Left kidney (tissue), 2 donors: ENCODE results near the gene CPHXL2. TPM values are rescaled to one million over a fixed set of nuclear protein-coding genes. Genes with fewer than 3 reads are reported as not detected.

ENCODE experiments used
- DNase-seq: peaks from one replicate; pipeline ENCODE4 v3.0.0-alpha.2; 2013
- polyA plus RNA-seq: library from polyadenylated mRNA; unstranded; fragments of 120-200 nt; gene quantifications from one replicate; pipeline ENCODE4 v1.2.1, GENCODE V29; 2013; ENCODE audit not compliant: insufficient read length

CPHXL2 gene
- polyA plus RNA-seq, 1 donor, result 0.40 TPM

DNA sequence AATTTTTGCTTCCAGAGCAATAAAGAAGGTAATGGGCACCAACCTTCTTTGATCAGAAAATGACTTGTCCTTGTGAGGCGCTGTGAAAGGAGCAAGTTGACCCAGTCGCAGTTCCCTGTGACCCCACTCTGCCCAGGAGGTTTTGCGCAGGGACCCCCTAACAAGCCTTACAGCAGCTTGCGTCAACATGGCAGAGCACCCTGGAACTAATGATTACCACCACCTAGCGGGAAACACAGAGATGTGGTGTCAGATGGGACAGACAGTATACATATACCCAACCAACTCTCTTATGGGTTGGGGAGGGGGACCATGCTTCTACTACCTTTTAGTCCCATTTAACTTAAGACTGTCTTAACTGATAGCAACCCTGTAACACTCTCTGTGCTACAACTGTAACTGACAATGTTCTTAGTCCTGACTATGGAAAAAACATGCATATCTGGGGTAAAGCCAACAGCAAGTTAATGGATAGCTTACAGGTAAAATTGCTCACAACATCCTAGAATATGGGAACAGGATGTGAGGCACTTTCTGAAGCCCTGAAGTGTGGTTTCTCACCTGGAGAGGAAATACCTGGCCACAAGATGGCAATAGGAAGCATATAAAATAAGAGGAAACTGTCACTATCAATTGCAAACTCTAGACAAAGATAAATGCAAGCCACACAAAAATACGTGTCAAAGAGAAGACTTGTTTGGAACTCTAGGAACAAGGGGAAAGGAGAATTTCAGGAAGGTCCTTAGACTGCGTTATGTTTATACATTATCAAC is 32.4 kb downstream of the CPHXL2 start:
- no peak for DNase-seq

DNA sequence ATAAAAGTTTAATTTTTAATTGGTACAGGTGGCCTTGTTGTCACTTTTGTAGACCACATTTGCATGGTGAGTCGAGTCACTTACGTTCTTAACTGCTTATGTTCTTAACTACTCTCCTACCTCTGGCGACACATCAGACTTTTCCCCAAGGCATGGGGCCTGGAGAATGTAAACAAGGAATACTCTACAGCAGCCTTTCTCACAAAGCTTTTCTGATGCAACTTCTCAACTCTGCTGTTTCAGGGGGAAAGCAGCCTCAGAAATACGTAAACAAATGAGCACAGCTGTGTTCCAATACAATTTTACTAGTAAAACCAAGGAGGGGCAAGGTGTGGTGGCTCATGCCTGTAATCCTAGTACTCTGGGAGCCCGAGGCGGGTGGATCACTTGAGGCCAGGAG is 36.2 kb downstream of the CPHXL2 start:
- no peak for DNase-seq

DNA sequence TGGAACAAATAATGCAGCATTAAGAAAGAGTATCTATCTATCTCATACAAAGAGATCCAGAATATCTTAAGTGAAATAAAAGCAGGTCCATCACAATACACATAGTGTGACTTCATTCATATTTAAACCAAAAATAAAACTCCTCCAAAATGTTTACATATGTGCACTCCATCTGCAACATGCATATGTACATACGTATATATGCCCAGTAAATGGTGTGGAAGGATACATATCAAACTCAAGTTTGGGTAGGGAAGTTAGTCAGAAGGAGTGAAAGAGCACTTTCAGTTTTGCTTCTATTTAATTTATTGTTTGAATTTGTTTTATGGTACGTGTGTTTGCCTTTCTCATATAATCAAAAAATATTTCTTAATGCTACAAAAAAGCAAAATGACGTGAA is 41.8 kb downstream of the CPHXL2 start:
- no peak for DNase-seq

DNA sequence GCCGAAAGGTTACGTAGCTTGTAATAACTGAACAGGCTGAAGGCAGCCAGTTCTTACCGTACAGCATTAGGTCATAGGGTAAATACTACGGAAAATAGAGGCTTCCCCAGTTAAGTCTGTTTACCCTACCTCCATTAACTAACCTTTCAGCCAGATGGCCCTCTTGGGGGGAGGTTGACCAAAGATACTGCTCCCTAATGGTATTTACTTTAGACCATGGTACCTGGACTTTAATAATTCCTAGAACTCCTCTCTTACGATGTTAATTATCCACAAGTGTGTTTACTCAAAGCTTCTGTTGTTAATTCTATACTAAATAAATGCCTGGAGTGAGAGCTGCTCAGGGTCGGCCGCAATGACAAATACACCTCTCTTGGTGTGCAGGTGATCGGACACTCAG is 44.0 kb downstream of the CPHXL2 start:
- no peak for DNase-seq

DNA sequence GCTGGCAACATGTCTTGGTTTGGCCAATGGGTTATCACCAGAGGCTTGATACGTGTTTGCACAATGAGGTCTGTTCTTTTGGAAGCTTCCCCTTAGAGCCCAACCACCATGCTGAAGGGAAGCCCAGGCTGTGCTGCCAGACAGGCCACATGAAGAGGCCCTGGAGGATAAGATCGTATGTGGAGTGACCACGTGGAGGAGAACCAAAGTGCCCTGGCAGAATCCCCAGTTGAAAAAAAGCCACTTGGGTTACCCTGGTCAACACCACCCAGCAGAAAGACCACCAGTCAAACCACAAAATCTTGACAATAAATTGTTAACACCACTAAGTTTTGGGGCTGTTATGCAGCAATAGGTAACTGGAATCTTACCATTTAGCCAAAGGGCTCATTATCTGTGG is 46.8 kb downstream of the CPHXL2 start:
- DNase-seq, result no peak

DNA sequence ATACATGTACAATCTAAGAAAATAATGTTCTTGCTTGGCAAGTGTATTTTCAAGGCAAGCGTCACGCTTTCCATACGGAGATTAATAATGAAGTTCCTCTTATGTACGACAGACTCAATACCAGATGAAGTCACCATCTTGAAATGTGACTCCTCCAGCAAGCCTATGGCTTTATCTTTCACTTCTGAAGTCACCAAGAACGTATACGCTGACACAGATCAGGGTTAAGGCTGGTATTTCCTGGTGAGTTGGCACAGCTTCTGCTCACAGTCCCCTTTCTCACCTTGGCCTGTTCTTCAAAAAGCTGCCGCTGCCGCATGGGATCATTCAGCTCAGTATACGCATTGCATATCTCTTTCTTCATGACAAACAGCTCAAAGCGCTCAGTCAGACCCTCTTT is 47.7 kb downstream of the CPHXL2 start:
- DNase-seq, result no peak

DNA sequence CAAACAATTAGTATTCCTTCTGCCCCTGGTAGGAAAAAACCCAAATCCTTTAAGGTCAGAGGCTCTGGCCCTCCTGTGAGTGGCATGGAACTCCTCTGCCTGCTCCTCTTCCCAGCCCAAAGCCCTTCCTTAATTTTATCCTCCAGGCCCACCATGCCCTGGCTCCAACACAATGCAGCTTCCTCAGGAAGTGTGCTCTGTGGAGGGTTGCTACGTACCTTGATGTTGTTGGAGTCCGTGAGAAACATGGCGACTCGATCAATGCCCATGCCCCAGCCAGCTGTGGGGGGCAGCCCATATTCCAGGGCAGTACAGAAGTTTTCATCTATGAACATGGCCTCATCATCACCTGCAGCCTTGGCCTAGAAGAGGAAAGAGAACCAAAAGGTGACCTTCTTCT is 48.5 kb downstream of the CPHXL2 start:
- DNase-seq, result no peak

DNA sequence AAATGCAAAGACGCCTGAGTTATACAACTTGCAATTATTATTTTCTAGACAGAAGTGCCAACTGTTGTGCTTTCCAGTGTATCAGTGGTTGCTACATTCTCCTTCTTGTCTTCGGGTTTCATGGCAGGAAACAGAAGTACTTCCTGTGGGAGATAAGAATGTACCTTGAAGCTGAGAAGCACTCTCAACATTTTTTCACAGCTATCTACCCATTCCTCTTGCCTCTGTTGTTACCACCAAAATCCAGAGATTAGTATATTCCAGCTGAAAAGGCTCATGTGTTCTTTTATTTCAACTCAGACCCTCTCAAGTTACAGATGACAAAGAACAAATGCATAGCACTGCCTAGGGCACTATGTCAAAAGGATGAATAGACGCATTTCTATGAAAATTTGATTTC is 49.0 kb downstream of the CPHXL2 start:
- DNase-seq, result no peak

DNA sequence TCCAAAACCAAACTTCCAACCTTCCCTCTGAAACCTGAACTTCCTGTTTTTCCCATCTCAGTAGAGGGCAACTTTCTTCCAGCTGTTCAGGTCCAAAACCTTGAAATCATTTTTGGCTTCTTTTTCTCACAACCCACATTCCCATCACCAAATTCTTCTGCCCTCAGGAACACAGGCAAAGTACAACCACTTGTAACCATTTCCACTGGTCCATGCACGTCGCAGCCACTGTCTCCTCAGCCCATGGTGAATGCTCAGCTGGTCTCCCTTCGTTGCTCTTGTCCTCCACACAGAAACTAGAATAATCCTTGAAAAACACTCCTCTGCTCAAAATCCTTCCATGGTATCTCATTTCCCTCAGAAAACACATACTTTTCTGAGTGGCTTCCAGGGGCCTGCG is 50.0 kb downstream of the CPHXL2 start:
- DNase-seq, result no peak

DNA sequence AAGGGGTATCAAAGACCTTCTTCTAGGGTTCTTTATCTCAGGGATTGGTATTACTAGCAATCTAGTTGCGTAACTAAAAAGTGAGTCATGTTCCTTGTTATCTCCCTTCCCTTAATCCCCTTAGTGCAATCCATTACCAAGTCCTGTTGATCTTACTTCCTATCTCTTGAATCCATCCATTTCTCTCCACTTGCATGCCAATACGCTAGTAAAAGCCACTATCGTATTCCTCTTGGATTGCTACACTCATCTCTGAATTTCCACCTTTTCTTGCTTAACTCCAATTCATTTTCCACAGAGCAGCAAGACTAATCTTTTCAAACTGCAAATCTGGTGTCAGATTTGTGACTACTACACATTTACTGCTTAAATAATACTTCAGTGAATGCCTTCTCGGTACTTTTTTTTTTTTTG is 51.9 kb downstream of the CPHXL2 start:
- no peak for DNase-seq

DNA sequence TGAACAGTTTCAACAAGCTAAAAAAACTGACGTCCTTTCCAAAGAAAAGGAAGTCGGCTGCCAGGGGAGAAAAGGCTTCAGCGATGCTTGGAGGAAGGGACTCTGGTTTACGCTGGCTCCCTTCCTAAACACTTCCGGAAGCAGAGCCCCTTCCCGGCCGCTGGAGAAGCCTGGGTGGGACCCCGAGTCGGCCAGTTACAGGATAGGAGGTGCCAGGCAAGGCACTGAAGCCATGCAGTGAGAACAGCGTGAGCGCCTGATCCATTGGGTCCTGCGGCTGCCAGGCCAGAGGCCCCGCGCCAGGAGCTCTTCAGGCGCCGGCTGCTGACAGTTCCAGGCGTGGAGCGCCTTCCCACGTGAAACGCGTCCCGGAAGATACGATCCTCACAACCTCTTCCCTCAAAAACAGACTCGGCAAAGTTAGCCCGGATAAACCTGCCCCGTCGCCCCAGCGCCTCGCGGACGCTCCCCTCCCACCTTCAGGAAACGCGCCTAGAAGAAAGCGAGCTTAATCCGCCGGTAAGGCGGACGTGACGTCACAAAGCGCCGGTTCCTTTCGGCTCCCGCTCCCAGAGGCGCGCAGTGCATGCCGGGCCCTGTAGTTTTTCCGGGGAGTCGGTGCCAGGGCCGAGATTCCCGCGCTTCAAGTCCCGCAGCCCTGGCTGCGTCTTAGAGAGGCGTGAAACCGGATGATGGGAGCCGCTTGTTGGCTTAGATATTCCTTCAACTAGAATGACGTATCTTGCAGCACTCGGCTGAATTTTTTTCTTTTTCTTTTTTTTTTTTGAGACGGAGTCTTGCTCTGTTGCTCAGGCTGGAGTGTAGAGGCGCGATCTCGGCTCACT is 53.8 kb downstream of the CPHXL2 start, which contains the start of gene ADAT1:
TSS of gene ADAT1 (minus strand) at position 521 of the 845 bp plus-strand sequence. CDS start 2,482 bp downstream, outside the sequence.
- peak; percentile 99 for DNase-seq

DNA sequence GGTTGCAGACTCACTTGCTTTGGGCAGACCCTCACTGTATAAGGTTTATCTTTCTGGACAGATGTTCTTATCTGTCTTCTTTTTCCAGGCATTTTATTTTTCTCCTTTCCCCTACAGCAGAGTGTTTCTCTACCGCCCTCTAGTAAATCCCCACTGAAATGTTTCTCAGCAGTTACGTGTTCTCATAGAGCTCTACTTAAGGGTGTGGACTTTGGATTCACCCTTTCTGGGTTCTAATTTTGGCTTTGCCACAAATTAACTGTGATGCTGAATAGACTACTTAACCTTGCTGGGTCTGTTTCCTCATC is 55.7 kb downstream of the CPHXL2 start:
- DNase-seq, result peak; percentile 18

DNA sequence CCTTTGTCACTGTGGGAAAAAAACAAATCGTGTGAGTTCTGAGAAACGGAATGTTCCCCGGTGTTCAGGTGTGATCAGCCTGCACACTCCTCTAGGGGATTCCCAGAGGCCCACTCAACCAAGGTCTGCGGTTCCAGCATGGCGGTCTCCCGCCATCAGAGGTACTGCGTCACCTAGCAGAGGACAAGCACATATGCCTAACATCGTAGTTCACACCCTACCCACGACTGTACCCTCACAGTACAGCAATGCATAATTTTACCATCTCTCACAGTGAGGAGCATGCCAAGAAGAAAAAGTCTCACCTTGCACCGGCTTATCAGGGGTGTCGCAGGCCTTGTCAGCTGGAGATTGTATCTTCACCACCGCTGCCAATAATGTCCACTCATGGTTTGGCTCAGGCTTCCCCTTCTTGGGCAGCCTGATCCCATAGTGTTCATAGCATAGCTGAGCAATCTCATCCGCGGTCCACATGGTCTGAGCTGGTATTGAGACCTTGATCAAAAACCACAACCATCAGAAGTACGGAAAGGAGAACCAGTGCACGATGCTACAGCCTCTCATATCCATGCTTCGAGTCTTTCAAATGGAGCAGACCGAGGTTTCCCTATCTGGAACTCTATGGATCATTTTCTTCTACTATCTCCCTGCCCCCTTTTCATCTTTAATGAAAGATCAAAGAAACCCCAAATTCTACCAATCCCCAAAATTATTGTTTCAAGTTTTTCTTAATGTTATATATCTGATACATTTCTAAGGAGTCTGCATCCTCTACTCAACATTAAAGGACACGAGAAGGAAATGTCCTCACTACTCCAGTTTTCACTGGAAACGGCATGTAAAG is 56.3 kb downstream of the CPHXL2 start:
- DNase-seq, result no peak

DNA sequence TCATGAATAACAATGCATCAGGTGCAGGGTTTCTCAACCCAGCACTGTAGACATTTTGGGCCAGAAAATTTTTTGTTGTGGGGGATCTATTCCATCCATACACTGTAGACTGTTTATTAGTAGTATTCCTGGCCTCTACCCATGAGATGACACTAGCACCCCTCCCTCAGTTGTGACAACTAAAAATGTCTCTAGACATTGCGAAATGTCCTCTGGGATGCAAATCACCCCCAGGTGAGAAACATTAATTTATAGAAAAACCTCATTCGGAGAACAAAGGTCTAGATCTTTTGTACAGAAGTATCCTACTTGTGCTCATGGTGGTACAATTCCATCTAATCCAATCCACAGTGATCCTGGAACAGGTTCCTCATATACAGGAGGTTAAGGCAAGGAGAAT is 58.0 kb downstream of the CPHXL2 start:
- DNase-seq, result no peak

DNA sequence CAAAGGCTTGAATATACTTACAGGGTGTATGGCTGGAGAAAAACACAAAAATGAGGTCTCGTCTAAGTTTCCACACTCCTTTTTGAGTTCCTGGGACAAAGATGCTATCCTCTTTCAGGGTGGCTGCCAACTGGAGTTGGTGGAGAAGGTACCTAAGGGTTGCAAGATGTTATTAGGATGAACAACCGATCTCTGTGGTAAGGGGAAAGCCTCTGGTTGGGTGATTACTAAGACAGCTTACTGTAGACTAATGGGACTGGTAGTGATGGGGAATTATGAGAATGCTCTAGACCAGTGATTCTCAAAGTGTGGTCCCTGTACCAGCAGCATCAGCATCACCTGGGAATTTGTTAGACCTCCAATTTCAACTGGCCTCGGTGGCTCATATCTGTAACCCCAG is 59.7 kb downstream of the CPHXL2 start:
- DNase-seq, result no peak

DNA sequence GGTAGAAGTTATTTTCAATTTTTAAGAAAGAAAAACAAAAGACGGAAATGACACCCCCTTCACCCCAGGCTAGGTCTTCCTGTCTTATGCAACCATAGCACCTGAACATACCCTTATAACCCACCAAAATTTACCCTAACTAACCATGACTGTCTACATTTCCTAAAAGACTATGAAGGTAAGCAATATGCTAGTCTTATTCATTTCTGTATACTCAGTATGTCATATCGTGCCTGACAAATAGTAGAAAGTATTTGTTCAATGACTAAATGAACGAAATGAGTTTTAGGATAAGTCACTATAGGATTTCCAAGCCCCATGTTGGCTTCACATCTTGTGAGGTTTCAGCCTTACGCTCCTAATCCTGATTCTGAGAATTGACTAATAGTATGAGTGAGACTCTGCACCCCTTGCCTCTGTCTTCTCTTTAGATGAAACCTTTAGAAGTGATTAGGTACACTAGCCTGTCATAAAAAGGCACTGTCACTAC is 60.2 kb downstream of the CPHXL2 start:
- DNase-seq, result no peak

DNA sequence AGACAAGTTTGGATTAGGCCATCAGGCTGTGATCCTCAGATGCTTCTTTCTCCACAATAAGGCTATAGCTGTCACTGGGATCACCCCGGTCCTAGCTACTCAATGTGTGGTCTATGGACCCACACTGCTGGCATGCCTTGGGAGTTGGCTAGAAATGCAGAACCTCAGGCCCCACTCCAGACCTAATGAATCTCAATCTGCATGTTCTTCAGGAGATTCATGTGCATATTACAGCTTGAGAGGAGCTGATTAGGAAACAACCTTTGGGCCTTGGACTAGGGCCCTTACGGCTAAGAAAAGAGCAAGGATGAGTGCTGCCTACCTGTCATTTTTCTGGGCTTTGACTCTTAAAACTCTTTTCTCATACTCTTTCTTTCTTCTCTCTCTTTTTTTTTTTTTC is 61.2 kb downstream of the CPHXL2 start:
- no peak for DNase-seq

DNA sequence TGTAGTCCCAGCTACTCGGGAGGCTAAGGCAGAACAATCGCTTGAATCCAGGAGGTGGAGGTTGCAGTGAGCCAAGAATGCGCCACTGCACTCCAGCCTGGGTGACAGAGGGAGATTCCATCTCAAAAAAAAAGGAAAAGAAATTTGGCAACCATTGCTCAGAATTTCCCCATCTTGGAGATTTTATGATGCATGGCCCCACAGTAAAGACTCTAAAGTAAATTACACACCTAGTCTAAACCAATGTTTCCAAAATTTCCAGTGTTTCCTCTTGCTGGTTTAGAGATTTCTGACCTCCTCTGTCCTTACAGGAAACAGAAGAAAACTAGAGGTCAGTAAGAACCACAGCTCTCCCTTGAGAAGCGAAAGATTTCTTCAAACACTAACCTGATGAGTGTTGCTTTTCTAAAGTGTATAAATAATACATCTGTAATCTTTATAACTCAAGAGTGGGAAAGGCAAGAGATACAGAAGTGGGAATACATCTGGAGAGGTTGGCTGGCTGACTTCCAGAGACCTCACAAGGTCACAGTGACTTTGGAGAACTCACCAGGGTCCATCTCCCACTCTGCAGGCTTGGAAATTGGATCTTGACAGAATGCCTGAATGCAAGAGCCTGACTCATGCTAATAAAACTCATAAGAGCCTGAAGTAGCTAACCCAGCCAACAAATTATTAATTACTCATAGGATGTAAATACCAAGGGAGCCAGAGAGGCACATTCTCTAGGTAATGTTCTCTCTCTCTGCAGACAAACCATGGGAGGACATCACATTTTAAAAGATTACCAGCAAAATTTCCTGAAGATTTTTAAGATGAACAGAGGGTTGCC is 62.5 kb downstream of the CPHXL2 start:
- no peak for DNase-seq
